Suprapubic skin (tissue), 4 donors: ENCODE results near the gene EP400. TPM values are rescaled to one million over a fixed set of nuclear protein-coding genes. Genes with fewer than 3 reads are reported as not detected.

Source experiments
- DNase-seq, 2 donors: peaks; one replicate each; pipeline ENCODE4 v3.0.0-alpha.2; 2019; ENCODE audit warnings: low spot score in 2 of 2
- H3K27ac ChIP-seq: fragments of 200-600 bp; sonication (generic); one replicate; pipeline ENCODE4 v1.5.1; 2019
- H3K27me3 ChIP-seq: fragments of 200-600 bp; sonication (generic); one replicate; pipeline ENCODE4 v1.5.1; 2019
- H3K36me3 ChIP-seq: fragments of 200-600 bp; sonication (generic); one replicate; pipeline ENCODE4 v1.5.1; 2019
- H3K4me1 ChIP-seq: fragments of 200-600 bp; sonication (generic); one replicate; pipeline ENCODE4 v1.5.1; 2019
- H3K4me3 ChIP-seq: fragments of 200-600 bp; sonication (generic); one replicate; pipeline ENCODE4 v1.5.1; 2019; ENCODE audit warnings: mild to moderate bottlenecking
- H3K9me3 ChIP-seq: fragments of 200-600 bp; sonication (generic); one replicate; pipeline ENCODE4 v1.5.1; 2019
- CTCF ChIP-seq, 2 donors: fragments of 200-600 bp in 1 of 2; fragments of 450-650 bp in 1 of 2; sonication (generic) in 1 of 2; IDR thresholded peaks; one replicate each; pipeline ENCODE4 v1.5.1; 2016 to 2019; ENCODE audit warnings: antibody characterized with exemption in 2 of 2, mild to moderate bottlenecking in 1 of 2, moderate library complexity in 1 of 2
- EP300 ChIP-seq: sonication (generic); formaldehyde crosslinking; IDR thresholded peaks from one replicate; pipeline ENCODE4 v1.6.1; 2017; ENCODE audit warnings: antibody characterized with exemption
- POLR2A ChIP-seq, 2 donors: fragments of 450-650 bp; IDR thresholded peaks; one replicate each; pipeline ENCODE4 v1.6.1; 2017; ENCODE audit warnings: antibody characterized with exemption in 2 of 2, mild to moderate bottlenecking in 2 of 2, moderate library complexity in 2 of 2
- POLR2AphosphoS5 ChIP-seq, 3 donors: sonication (generic); formaldehyde crosslinking; IDR thresholded peaks; one replicate each; pipeline ENCODE4 v1.6.1; 2017; ENCODE audit warnings: antibody characterized with exemption in 3 of 3
- WGBS: methylation state at CpG from one replicate; pipeline ENCODE4 v1.1.5; 2018; 5-methylcytosine and 5-hydroxymethylcytosine counted together
- total RNA-seq, 4 donors: library from RNA; depleted of rRNA; stranded (reverse); fragments of >200 nt; gene quantifications; one replicate each; pipeline ENCODE4 v1.1.0, GENCODE V29; 2016

EP400 gene
- 10 to 100 TPM; 32.0 to 81.3 (median 40.1) TPM for total RNA-seq

GRCh38 chr12:131949431-131950181 is at the start of gene EP400:
TSS of gene EP400 (plus strand) at chr12:131949942. CDS start at chr12:131960620, 10,678 bp downstream.
- no peaks in the 10 kb centered on the region for H3K9me3 ChIP-seq
- 4% methylated on average over 37 of the region's 97 CpGs for WGBS
- H3K27me3 ChIP-seq, result no peaks in the 10 kb centered on the region
- peaks cover 4% of the 10 kb centered on the region for H3K36me3 ChIP-seq
- peaks cover 35% of the 10 kb centered on the region for H3K4me1 ChIP-seq
- peak in 1 of 3 donors; percentile 79 for TF ChIP-seq POLR2AphosphoS5 (IDR thresholded peaks at IDR 0.05)
- peak; percentile 26 to 79 for TF ChIP-seq CTCF (IDR thresholded peaks at IDR 0.05)
- no peak for TF ChIP-seq EP300
- peak in 1 of 2 donors; percentile 37 for TF ChIP-seq POLR2A (IDR thresholded peaks at IDR 0.05)
- H3K4me3 ChIP-seq, result peak within 1 kb of the TSS; percentile 98
- H3K27ac ChIP-seq, result peak within 1 kb of the TSS; percentile 83
- DNase-seq, result peak; percentile 97 to 98

- WGBS, result 56% methylated on average over 6 of the region's 6 CpGs
- Histone ChIP-seq H3K36me3 (peaks cover 18% of the 10 kb centered on the region), H3K27ac (no peak overlapping the region), H3K9me3 (no peaks in the 10 kb centered on the region), H3K27me3 (no peaks in the 10 kb centered on the region), H3K4me3 (no peak overlapping the region), H3K4me1 (peaks cover 78% of the 10 kb centered on the region)
- no peak for DNase-seq
- no peak for TF ChIP-seq CTCF (IDR thresholded peaks at IDR 0.05)
- no peak for TF ChIP-seq POLR2AphosphoS5 (IDR thresholded peaks at IDR 0.05)
- TF ChIP-seq EP300, result no peak
- TF ChIP-seq POLR2A (IDR thresholded peaks at IDR 0.05), result no peak
These were observed 49.3 kb upstream of the EP400 start for GRCh38 chr12:131900397-131900796.

- no peak overlapping the region for H3K27ac ChIP-seq
- no peak for TF ChIP-seq POLR2AphosphoS5 (IDR thresholded peaks at IDR 0.05)
- TF ChIP-seq CTCF (IDR thresholded peaks at IDR 0.05), result no peak
- TF ChIP-seq EP300, result no peak
- TF ChIP-seq POLR2A (IDR thresholded peaks at IDR 0.05), result no peak
- H3K4me3 ChIP-seq, result peak overlapping the region; percentile 1
- H3K27me3 ChIP-seq, result no peaks in the 10 kb centered on the region
- peak in 1 of 2 donors; percentile 71 for DNase-seq
- H3K9me3 ChIP-seq, result no peaks in the 10 kb centered on the region
- peaks cover 21% of the 10 kb centered on the region for H3K36me3 ChIP-seq
- 62% methylated on average over 26 of the region's 30 CpGs for WGBS
- peaks cover 67% of the 10 kb centered on the region for H3K4me1 ChIP-seq
These were observed 48.1 kb upstream of the EP400 start for GRCh38 chr12:131901431-131902331.

- TF ChIP-seq POLR2AphosphoS5 (IDR thresholded peaks at IDR 0.05), result no peak
- no peak for TF ChIP-seq EP300
- no peak for TF ChIP-seq POLR2A (IDR thresholded peaks at IDR 0.05)
- TF ChIP-seq CTCF (IDR thresholded peaks at IDR 0.05), result no peak
- DNase-seq, result peak in 1 of 2 donors; percentile 59
- H3K9me3 ChIP-seq, result no peaks in the 10 kb centered on the region
- peaks cover 58% of the 10 kb centered on the region for H3K4me1 ChIP-seq
- H3K27me3 ChIP-seq, result no peaks in the 10 kb centered on the region
- no peak overlapping the region for H3K27ac ChIP-seq
- 77% methylated on average over 14 of the region's 25 CpGs for WGBS
- H3K36me3 ChIP-seq, result peaks cover 24% of the 10 kb centered on the region
- peak overlapping the region; percentile 1 for H3K4me3 ChIP-seq
These were observed 47.2 kb upstream of the EP400 start for GRCh38 chr12:131902332-131903241.
